ENCODE measurements around the gene PRR12.

Gene PRR12

GRCh38 chr19:49591731-49592485 is 926 bp downstream of the PRR12 start:
- H3K4me3 ChIP-seq (ENCODE audit: severe bottlenecking): peak overlapping the region; percentile 80
- no peak for ATAC-seq (ENCODE audit: low read depth)
- no peaks in the 10 kb centered on the region for H3K9me3 ChIP-seq (ENCODE audit: severe bottlenecking)
- no peaks in the 10 kb centered on the region for H3K27me3 ChIP-seq (ENCODE audit: insufficient read depth, poor library complexity, severe bottlenecking)
- no peak for DNase-seq (ENCODE audit: low spot score)
- peaks cover 20% of the 10 kb centered on the region for H3K36me3 ChIP-seq (ENCODE audit: low read depth)
- H3K27ac ChIP-seq (ENCODE audit: poor library complexity, severe bottlenecking): peak overlapping the region; percentile 94
- H3K4me1 ChIP-seq (ENCODE audit: insufficient read depth, poor library complexity, severe bottlenecking): no peaks in the 10 kb centered on the region
- TF ChIP-seq, protein P1, sequence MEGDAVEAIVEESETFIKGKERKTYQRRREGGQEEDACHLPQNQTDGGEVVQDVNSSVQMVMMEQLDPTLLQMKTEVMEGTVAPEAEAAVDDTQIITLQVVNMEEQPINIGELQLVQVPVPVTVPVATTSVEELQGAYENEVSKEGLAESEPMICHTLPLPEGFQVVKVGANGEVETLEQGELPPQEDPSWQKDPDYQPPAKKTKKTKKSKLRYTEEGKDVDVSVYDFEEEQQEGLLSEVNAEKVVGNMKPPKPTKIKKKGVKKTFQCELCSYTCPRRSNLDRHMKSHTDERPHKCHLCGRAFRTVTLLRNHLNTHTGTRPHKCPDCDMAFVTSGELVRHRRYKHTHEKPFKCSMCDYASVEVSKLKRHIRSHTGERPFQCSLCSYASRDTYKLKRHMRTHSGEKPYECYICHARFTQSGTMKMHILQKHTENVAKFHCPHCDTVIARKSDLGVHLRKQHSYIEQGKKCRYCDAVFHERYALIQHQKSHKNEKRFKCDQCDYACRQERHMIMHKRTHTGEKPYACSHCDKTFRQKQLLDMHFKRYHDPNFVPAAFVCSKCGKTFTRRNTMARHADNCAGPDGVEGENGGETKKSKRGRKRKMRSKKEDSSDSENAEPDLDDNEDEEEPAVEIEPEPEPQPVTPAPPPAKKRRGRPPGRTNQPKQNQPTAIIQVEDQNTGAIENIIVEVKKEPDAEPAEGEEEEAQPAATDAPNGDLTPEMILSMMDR (IDR thresholded peaks at IDR 0.05; ENCODE audit: poor library complexity, severe bottlenecking): no peak

DNA sequence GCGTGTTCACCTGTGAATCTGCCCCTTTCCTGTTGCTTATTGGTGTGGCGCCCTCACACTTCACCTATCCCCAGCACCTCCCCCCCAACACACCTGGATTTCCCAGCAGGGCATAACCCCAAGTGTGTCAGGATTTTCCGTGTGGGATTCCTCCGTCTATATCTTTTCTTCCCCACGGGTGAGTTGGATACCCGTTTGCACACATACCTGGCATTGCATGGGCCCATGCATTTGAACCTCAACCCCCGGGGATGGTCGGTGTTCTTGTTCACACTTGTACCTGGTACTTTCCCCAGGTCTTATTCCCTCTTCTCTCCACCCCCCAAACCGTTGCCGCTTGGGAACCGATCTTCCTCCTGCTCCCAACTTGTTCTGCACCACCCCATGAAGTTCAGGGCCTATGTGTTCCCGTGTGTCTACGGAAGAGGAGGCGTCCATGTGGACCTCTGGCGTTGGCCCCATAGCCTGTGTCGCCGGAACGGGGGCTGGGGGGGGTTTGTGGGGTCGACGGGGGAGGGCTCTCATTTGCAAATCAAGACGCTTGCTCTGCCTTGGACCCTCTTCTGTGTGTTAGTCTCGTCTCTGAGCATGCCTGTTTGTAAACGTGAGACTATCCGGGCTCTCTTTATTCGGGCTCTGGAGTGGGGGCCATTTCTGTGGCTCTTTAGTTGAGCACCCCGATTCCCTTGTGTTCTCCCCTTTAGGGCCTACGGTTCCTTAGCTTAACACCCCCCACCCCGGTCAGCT is 1.7 kb downstream of the PRR12 start:
- TF ChIP-seq, protein P1 (IDR thresholded peaks at IDR 0.05; ENCODE audit: poor library complexity, severe bottlenecking): no peak
- DNase-seq (ENCODE audit: low spot score): no peak
- H3K36me3 ChIP-seq (ENCODE audit: low read depth): peaks cover 27% of the 10 kb centered on the region
- no peaks in the 10 kb centered on the region for H3K27me3 ChIP-seq (ENCODE audit: insufficient read depth, poor library complexity, severe bottlenecking)
- H3K9me3 ChIP-seq (ENCODE audit: severe bottlenecking): no peaks in the 10 kb centered on the region
- H3K27ac ChIP-seq (ENCODE audit: poor library complexity, severe bottlenecking): peak overlapping the region; percentile 94
- H3K4me1 ChIP-seq (ENCODE audit: insufficient read depth, poor library complexity, severe bottlenecking): no peaks in the 10 kb centered on the region
- ATAC-seq (ENCODE audit: low read depth): no peak
- peak overlapping the region; percentile 80 for H3K4me3 ChIP-seq (ENCODE audit: severe bottlenecking)

DNA sequence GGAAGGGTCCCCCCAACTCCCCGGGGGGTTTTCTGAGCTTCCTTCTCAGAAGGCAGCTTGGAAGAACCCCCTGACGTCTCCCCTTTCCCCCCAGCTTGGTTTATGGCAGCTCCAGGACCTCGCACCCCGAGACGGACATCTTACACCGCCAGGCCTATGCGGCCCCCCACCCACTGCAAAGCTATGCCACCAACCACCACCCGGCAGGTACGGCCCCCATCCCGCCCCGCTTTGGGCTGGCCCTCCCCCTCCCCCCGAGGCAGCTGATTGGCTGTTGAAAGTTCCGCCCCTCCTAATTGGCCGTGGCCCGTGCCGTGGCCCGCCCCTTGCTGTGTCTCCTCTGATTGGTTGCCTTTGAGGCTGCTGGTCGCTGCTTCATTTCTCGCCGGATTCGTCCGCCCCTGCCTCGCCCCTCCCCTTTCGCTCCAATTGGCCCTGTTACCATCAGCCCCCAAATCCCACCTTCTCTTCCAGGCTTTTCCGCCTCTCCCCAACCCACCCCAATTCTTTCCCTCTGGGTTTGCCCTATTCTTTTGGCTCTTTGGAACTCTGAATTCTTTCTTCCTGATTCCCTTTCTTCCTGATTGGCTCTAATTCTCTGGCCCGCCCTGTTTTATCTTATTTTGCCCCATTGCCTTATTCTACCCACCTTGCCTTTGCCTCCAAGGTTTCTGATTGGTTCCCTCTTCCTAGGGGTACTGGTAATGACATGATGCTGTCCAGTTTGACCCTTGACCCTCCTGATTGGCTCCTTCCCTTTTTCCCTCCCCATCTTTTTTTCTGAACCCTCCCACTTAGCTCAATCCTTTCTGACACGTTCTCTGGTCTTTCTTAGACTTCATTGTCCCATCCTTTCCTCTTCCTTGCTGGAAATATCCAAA is 2.5 kb downstream of the PRR12 start:
- Histone ChIP-seq H3K9me3 (ENCODE audit: severe bottlenecking) (no peaks in the 10 kb centered on the region), H3K27ac (ENCODE audit: poor library complexity, severe bottlenecking) (peak overlapping the region; percentile 94), H3K4me3 (ENCODE audit: severe bottlenecking) (peak overlapping the region; percentile 80), H3K27me3 (ENCODE audit: insufficient read depth, poor library complexity, severe bottlenecking) (no peaks in the 10 kb centered on the region), H3K4me1 (ENCODE audit: insufficient read depth, poor library complexity, severe bottlenecking) (no peaks in the 10 kb centered on the region), H3K36me3 (ENCODE audit: low read depth) (peaks cover 33% of the 10 kb centered on the region)
- TF ChIP-seq, protein P1 (IDR thresholded peaks at IDR 0.05; ENCODE audit: poor library complexity, severe bottlenecking): no peak
- DNase-seq (ENCODE audit: low spot score) (peak; percentile 94), ATAC-seq (ENCODE audit: low read depth) (peak; percentile 70)

DNA sequence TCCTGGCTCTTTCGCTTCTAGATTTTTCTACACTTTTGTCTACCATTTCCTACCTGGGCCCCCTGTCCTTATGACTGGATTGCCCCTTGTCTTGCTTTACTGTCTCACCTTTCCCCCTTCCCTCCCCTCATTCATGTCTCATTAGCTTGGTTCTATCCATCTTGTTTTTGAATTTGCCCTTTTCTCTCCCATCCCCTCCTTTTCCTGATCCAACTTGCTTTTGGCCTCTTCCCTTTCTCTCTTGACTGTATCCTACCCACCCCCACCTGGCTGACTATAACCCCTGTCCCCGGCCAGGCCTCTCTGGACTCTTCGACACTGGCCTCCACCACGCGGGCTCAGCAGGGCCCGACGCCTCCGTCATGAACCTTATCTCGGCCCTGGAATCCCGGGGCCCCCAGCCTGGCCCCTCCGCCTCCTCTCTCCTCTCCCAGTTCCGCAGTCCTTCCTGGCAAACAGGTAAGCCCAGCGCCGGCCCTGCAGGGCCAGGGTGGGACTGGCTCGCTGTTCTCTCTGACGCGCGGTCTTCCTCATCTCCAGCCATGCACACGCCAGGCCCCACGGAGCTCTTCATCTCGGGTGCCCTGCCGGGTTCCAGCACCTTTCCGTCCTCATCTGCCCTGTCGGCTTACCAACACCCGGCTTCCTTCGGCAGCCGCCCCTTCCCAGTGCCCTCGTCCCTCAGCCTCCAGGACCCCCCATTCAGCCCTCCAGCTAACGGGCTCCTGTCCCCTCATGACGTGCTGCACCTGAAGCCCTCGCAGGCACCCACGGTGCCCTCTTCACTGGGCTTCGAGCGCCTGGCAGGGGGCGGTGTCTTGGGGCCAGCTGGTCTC is 3.4 kb downstream of the PRR12 start:
- TF ChIP-seq, protein P1 (IDR thresholded peaks at IDR 0.05; ENCODE audit: poor library complexity, severe bottlenecking): no peak
- H3K27me3 ChIP-seq (ENCODE audit: insufficient read depth, poor library complexity, severe bottlenecking): no peaks in the 10 kb centered on the region
- H3K9me3 ChIP-seq (ENCODE audit: severe bottlenecking): no peaks in the 10 kb centered on the region
- H3K36me3 ChIP-seq (ENCODE audit: low read depth): peaks cover 42% of the 10 kb centered on the region
- no peak for DNase-seq (ENCODE audit: low spot score)
- no peak for ATAC-seq (ENCODE audit: low read depth)
- peak overlapping the region; percentile 94 for H3K27ac ChIP-seq (ENCODE audit: poor library complexity, severe bottlenecking)
- H3K4me3 ChIP-seq (ENCODE audit: severe bottlenecking): no peak overlapping the region
- no peaks in the 10 kb centered on the region for H3K4me1 ChIP-seq (ENCODE audit: insufficient read depth, poor library complexity, severe bottlenecking)
